Neuron (in vitro differentiated cells): ENCODE measurements around the gene PLAGL2.

Experiments
- H2AFZ ChIP-seq: one replicate; pipeline ENCODE4 v1.6.1; 2013; ENCODE audit warnings: low read depth, mild to moderate bottlenecking, inconsistent platforms, low read length, moderate library complexity
- H3K27me3 ChIP-seq: one replicate; pipeline ENCODE4 v1.6.1; 2013; ENCODE audit warnings: low read length; ENCODE audit not compliant: insufficient read depth
- H3K36me3 ChIP-seq: one replicate; pipeline ENCODE4 v1.6.1; 2013; ENCODE audit warnings: low read length; ENCODE audit not compliant: insufficient read depth
- H3K4me1 ChIP-seq: one replicate; pipeline ENCODE4 v1.6.1; 2013; ENCODE audit warnings: low read length; ENCODE audit not compliant: insufficient read depth
- H3K4me3 ChIP-seq: 2 replicates; pipeline ENCODE4 v1.5.1; 2013; ENCODE audit warnings: mild to moderate bottlenecking, low read length, moderate library complexity
- H3K9me3 ChIP-seq: one replicate; pipeline ENCODE4 v1.6.1; 2013; ENCODE audit warnings: low read length

The PLAGL2 gene

DNA sequence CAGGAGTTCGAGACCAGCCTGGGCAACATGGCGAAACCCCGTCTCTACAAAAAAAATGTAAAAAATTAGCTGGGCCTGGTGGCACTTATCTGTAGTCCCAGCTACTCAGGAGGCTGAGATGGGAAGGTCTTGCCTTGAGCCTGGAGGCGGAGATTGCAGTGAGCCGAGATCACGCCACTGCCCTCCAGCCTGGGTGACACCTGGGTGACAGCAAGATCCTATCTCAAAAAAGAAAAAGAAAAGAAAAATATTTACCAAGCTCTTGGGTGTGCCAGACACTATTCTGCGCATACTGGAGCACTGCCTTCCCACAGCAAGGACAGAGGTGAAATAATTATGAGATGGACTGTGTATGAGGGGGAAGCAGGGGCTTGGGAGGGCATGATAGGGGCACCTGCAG lies 19.8 kb upstream of the PLAGL2 start:
- H3K36me3 ChIP-seq: peaks cover 60% of the 10 kb centered on the region
- no peak overlapping the region for H2AFZ ChIP-seq
- H3K4me3 ChIP-seq: no peak overlapping the region

DNA sequence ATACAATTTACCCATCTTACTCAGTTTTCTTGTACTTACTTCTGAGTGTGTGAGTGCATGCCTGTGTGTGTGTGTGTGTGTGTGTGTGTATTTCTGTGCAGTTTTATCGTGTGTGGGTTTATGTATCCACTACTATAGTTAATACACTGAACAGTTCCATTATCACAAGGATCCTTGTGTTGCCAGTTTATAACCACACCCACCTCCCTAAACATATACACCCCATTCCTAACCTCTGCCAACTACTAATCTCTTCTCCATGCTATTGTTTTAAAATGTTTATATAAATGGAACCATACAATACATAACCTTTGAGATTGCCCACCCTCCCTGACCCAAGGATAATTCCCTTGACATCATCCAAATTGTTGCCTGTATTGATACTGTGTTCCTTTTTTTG lies 18.8 kb upstream of the PLAGL2 start:
- H3K36me3 ChIP-seq: peaks cover 56% of the 10 kb centered on the region
- H3K9me3 ChIP-seq: no peaks in the 10 kb centered on the region
- H3K4me3 ChIP-seq: no peak overlapping the region
- no peaks in the 10 kb centered on the region for H3K4me1 ChIP-seq
- H2AFZ ChIP-seq: no peak overlapping the region
- H3K27me3 ChIP-seq: no peaks in the 10 kb centered on the region

More for the DNA sequence above, 19.8 kb upstream of the PLAGL2 start:
- Histone ChIP-seq H3K9me3 (no peaks in the 10 kb centered on the region), H3K4me1 (no peaks in the 10 kb centered on the region), H3K27me3 (no peaks in the 10 kb centered on the region)

DNA sequence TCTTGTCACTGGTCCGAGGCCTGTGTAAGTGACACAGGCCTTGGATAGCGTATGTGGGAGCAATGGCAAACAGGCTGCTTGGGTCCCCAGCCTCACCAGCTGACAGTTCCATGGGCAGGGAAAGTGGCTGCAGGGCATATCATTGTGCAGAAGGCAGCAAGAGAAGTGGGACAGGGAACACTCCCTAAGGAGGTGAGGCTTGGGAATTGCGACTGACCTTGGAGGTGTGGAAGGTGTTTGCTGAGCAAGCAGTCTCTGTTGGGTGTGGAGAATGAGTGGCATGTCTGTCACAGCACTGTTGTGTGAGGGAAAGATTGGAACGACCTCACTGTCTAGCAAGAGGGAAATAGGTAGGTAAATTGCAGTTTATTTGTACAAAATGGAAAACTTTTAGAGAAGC lies 16.9 kb upstream of the PLAGL2 start:
- H3K9me3 ChIP-seq: no peaks in the 10 kb centered on the region
- no peaks in the 10 kb centered on the region for H3K27me3 ChIP-seq
- H3K4me1 ChIP-seq: no peaks in the 10 kb centered on the region
- no peak overlapping the region for H3K4me3 ChIP-seq
- H3K36me3 ChIP-seq: peaks cover 54% of the 10 kb centered on the region
- no peak overlapping the region for H2AFZ ChIP-seq

DNA sequence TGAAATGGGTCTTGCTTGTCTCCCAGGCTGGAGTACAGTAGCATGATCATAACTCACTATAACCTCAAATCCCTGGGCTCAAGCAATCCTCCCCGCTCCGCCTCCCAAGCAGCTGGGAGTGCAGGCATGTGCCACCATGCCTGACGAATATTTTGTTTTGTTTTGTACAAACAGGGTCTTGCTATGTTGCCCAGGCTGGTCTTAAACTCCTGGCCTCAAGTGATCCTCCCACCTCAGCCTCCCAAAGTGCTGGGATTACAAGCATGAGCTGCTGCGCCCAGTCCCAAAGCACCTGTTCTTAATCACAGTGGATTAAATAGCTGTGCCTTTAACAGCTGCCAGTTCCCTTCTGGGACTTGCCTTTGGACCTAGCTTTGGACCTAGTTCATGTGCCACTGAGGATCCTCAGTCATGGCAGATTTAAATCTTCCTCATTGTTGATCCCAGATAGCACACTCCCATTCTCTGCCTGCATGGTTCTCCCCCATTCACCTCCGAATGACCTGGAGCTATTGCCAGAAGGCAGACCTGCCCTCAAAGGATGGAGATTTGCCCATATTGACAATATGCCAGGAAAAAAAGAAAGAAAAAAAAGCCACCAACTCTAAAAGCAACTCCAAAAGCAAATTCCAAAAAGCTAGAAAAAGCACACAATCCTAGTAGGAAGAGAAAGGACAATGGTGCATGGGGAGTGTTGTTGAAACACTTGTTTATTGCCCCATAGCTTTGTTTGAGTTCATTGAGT lies 10.8 kb upstream of the PLAGL2 start:
- no peaks in the 10 kb centered on the region for H3K9me3 ChIP-seq
- H3K4me1 ChIP-seq: no peaks in the 10 kb centered on the region
- H3K27me3 ChIP-seq: no peaks in the 10 kb centered on the region
- H3K36me3 ChIP-seq: peaks cover 69% of the 10 kb centered on the region
- H3K4me3 ChIP-seq: no peak overlapping the region
- no peak overlapping the region for H2AFZ ChIP-seq

DNA sequence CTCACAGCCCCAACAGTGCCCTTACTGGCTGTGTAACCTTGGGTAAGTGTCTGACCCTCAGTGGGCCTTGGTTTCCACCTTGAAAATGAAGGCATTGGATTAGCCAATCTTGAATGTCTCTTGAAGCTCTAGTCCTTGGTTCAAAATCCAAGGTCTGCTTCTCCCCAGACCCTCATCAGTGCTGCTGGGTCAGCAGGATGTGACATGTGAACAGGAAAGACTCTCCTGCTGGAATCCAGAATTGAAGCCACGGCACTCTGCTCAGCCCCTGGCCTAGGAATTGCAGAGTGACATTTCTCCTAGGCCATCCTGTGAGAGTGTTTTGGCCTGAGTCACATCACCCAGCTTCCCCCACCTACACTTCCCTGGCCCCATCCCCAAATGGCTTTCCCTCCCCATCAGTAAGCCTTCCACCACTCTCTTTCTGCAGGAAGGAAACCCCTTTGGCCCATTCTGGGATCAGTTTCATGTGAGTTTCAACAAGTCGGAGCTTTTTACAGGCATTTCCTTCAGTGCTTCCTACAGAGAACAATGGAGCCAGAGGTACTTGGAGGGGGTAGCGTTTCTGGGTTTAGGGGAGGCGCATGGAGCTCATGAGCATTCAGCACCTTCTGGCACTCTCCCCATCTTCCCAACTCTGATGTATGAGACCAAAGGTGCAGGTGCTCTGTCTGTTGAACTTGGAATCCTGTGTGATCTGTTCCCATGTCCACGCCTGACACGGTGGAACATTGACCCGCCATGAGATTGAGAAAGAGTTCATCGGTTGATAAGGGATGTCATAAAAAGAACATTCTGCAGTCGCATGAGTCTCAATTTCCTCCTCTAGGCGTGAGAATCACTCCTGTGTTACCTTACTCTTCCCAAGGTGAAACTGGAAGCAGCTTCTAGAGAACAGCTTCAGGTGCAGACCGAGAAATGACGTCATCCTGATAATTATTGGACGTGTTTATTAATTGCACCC lies 8.9 kb upstream of the PLAGL2 start:
- no peak overlapping the region for H3K4me3 ChIP-seq
- H3K9me3 ChIP-seq: no peaks in the 10 kb centered on the region
- peaks cover 67% of the 10 kb centered on the region for H3K36me3 ChIP-seq
- no peaks in the 10 kb centered on the region for H3K4me1 ChIP-seq
- no peaks in the 10 kb centered on the region for H3K27me3 ChIP-seq
- H2AFZ ChIP-seq: no peak overlapping the region

DNA sequence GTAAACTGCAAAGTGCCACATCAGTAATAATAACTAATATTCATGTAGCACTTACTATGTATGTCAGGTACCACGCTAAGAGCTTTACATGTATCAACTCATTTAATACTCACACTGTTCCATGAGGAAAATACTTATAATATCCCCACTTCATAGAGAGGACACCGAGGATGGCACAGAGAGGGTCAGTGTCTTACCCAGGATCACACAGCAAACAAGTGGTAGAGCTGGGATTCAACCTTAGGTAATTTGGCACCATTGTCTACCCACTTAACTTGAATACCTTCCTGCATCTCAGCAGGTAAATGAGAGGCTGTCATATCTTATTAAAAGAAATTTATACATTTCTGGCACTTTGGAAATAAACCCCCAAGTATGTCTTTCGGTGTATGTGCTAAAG lies 8.2 kb upstream of the PLAGL2 start:
- Histone ChIP-seq H3K9me3 (no peaks in the 10 kb centered on the region), H3K27me3 (no peaks in the 10 kb centered on the region), H3K36me3 (peaks cover 68% of the 10 kb centered on the region), H3K4me1 (no peaks in the 10 kb centered on the region), H2AFZ (no peak overlapping the region), H3K4me3 (no peak overlapping the region)

DNA sequence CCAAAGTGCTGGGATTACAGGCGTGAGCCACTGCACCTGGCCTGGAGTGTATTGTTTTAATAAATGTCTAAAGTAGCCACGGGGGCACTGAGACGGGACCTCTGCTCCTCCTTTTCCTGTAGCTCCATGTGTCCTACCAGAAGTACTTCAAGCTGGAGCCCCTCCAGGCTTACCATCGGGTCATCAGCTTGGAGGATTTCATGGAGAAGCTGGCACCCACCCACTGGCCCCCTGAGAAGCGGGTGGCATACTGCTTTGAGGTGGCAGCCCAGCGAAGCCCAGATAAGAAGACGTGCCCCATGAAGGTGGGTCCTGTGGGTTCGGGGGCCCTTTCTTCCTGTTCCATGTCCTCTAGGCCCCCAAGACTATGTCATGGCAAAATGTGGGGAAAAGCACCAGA lies 7.6 kb upstream of the PLAGL2 start:
- Histone ChIP-seq H3K4me1 (no peaks in the 10 kb centered on the region), H3K36me3 (peaks cover 69% of the 10 kb centered on the region), H3K9me3 (no peaks in the 10 kb centered on the region), H3K4me3 (no peak overlapping the region), H2AFZ (no peak overlapping the region), H3K27me3 (no peaks in the 10 kb centered on the region)

DNA sequence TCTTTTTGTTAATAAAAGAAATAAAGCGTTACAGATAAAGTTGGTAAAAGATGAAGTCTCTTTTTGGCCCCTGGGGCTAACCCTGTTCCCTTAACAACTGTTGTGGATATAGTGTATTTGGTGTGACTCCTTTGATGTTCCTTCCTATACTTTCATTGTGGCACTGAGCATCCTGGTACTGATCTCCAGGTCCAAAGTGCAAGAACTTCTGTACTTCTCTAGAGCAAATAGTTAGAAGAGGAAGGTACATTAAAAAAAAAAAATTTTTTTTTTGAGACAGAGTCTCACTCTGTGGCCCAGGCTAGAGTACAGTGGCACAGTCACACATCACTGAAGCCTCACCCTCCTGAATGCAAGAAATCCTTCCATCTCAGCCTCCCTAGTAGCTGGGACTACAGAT lies 6.3 kb upstream of the PLAGL2 start:
- Histone ChIP-seq H3K27me3 (no peaks in the 10 kb centered on the region), H3K36me3 (peaks cover 67% of the 10 kb centered on the region), H2AFZ (no peak overlapping the region), H3K9me3 (no peaks in the 10 kb centered on the region), H3K4me1 (no peaks in the 10 kb centered on the region), H3K4me3 (no peak overlapping the region)

DNA sequence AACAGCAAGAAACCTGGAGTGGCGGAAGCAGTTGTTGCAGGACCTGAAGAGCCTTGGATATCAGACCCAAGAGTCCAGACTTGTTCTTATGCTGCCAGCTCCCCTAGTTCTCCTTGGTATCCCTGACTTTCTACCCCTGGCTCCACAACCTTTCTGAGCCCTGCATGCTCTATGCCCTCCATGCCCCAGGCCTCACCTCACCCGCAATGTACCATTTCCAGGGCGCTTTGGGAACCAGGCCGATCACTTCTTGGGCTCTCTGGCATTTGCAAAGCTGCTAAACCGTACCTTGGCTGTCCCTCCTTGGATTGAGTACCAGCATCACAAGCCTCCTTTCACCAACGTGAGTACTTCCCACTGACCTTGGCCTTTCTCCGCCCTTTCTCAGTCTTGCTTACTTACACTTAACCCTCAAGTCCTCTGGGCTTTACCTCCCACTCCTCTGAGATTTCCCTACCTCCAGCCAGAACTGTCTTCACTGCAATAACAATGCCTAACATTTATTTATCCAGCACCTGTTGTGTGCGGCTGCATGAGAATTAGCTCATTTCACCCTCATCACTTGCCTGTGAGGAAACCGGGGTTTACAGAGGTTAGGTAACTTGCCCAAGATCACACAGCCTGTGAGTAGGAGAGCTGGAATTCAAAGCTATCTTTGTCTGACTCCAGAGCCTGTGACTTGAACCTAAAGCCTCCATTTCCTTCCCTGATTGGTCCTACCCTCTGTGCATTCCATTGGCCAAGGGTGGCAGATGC lies 2.5 kb upstream of the PLAGL2 start:
- H2AFZ ChIP-seq: no peak overlapping the region
- H3K36me3 ChIP-seq: peaks cover 38% of the 10 kb centered on the region
- H3K27me3 ChIP-seq: no peaks in the 10 kb centered on the region
- H3K4me3 ChIP-seq: no peak overlapping the region
- peaks cover 23% of the 10 kb centered on the region for H3K4me1 ChIP-seq
- H3K9me3 ChIP-seq: no peaks in the 10 kb centered on the region

DNA sequence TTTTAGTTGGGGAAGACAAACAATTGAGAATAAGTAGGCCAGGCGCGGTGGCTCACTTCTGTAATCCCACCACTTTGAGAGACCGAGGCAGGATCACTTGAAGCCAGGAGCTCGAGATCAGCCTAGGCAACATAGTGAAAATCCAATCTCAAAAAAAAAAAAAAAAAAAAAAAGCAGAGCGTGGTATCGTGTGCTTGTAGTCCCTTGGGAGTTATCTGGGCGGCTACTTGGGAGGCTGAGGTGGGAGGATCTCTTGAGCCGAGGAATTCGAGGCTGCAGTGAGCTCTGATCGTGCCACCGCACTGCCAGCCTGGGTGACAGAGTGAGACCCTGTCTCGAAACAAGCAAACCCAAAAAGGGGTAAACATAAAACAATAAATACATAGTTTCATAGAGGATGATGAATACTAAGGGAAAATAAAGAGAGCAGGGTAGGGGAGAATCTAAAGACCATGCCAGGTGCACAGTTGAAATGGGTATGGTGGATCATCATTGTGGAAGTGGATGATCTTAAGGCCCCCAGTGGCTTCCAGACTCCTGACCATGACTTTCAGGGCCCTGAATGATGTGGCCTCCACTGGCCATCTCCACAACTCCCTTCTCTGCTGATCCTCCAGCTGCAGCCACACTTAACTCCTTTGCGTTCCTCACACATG lies 1.1 kb upstream of the PLAGL2 start:
- Histone ChIP-seq H3K4me3 (peak overlapping the region; percentile 100), H2AFZ (no peak overlapping the region), H3K36me3 (peaks cover 42% of the 10 kb centered on the region), H3K9me3 (no peaks in the 10 kb centered on the region), H3K27me3 (no peaks in the 10 kb centered on the region), H3K4me1 (peaks cover 30% of the 10 kb centered on the region)

DNA sequence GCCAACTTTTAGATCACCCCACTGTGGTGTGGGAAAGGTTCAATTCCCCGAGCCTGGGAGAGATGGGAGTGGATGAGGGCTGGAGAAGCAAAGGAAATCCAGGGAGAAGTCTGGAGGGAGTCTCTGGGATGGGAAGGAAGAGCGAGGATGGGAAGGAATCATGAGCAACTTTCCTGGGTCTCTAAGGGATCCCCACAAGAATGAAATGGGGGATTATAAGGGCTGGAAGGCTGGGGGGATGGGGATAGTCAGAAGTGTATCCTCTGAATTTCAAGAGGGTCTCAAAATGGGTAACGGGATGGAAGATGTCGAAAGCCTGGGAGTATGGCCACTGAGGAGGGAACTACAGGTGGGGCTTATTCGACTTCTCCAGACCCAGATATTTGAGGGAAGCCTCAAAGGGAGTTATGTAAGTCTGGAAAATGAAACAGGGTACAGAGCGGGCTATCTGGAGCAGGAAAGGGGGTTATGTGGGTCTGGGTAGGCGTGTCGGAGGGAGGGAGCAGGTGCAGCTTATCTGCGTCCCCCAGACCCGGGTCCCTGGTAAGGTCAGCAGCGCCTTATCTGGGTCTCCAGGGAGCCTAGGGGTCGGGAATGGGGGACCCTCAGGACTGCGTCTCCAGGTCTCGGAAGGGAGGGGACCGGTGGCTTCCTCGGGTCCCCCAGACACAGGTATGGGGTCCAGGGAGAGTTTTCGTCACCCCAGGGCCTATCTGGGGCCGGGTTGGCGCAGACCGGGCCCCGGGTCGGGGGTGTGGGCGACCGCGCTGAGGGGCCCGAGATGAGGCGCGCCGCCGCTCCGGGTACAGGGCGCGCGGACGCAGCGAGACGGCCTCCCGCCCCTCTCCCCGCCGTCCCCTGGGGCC lies 550 bp downstream of the PLAGL2 start:
- Histone ChIP-seq H3K36me3 (peaks cover 48% of the 10 kb centered on the region), H3K27me3 (no peaks in the 10 kb centered on the region), H3K9me3 (no peaks in the 10 kb centered on the region), H2AFZ (peak overlapping the region; percentile 97), H3K4me3 (peak overlapping the region; percentile 100), H3K4me1 (peaks cover 30% of the 10 kb centered on the region)
